IgD-negative memory B cell (primary cell): ENCODE data around the gene PRRT1. TPM values are rescaled to one million over a fixed set of nuclear protein-coding genes. Genes with fewer than 3 reads are reported as not detected.

Experiments used
- H3K27ac Mint-ChIP-seq, 3 donors: one replicate each; pipeline ENCODE4 v1.8.0; 2020 to 2022; ENCODE audit warnings: mild to moderate bottlenecking in 3 of 3, mixed read lengths in 3 of 3, moderate library complexity in 1 of 3
- H3K27me3 Mint-ChIP-seq: one replicate; pipeline ENCODE4 v1.8.0; 2021; ENCODE audit warnings: mixed read lengths
- H3K36me3 Mint-ChIP-seq: one replicate; pipeline ENCODE4 v1.8.0; 2020; ENCODE audit warnings: mild to moderate bottlenecking, mixed read lengths
- H3K4me1 Mint-ChIP-seq, 3 donors: one replicate each; pipeline ENCODE4 v1.8.0; 2020 to 2022; ENCODE audit warnings: mixed read lengths in 3 of 3, mild to moderate bottlenecking in 1 of 3
- H3K4me3 Mint-ChIP-seq, 4 donors: one replicate each; pipeline ENCODE4 v1.8.0; 2020 to 2022; ENCODE audit warnings: mild to moderate bottlenecking in 4 of 4, mixed read lengths in 4 of 4, moderate library complexity in 3 of 4
- H3K9me3 Mint-ChIP-seq, 3 donors: one replicate each; pipeline ENCODE4 v1.8.0; 2020 to 2021; ENCODE audit warnings: mixed read lengths in 3 of 3, mild to moderate bottlenecking in 1 of 3
- polyA plus RNA-seq: library from polyadenylated mRNA; unstranded; fragments of 300-500 nt; fragmentation: Illumina TruSeq; gene quantifications from one replicate; pipeline ENCODE4 v1.2.3, GENCODE V29; 2021

The PRRT1 gene
- polyA plus RNA-seq, 1 donor from 2014 or later: not detected

GRCh38 chr6:32171234-32171633 lies 19.5 kb upstream of the PRRT1 start:
- Mint-ChIP-seq H3K9me3 (no peaks in the 10 kb centered on the region), H3K4me1 (peaks cover 11 to 30% (median 12%) of the 10 kb centered on the region in 3 donors), H3K4me3 (peak overlapping the region in 1 of 4 donors; percentile 14), H3K36me3 (peaks cover 10% of the 10 kb centered on the region), H3K27ac (no peak overlapping the region), H3K27me3 (no peaks in the 10 kb centered on the region)

GRCh38 chr6:32170294-32170693 lies 18.6 kb upstream of the PRRT1 start:
- no peak overlapping the region for H3K4me3 Mint-ChIP-seq
- peak overlapping the region in 1 of 3 donors; percentile 77 for H3K27ac Mint-ChIP-seq

GRCh38 chr6:32168807-32169591 lies 17.3 kb upstream of the PRRT1 start:
- Mint-ChIP-seq H3K4me1 (peaks cover 4 to 15% (median 5%) of the 10 kb centered on the region in 3 donors), H3K27me3 (no peaks in the 10 kb centered on the region), H3K4me3 (no peak overlapping the region), H3K9me3 (no peaks in the 10 kb centered on the region), H3K27ac (peak overlapping the region in 1 of 3 donors; percentile 64), H3K36me3 (peaks cover 10% of the 10 kb centered on the region)

More at GRCh38 chr6:32170294-32170693, 18.6 kb upstream of the PRRT1 start:
- Mint-ChIP-seq H3K9me3 (no peaks in the 10 kb centered on the region), H3K27me3 (no peaks in the 10 kb centered on the region), H3K36me3 (peaks cover 10% of the 10 kb centered on the region), H3K4me1 (peaks cover 8 to 27% (median 8%) of the 10 kb centered on the region in 3 donors)

DNA sequence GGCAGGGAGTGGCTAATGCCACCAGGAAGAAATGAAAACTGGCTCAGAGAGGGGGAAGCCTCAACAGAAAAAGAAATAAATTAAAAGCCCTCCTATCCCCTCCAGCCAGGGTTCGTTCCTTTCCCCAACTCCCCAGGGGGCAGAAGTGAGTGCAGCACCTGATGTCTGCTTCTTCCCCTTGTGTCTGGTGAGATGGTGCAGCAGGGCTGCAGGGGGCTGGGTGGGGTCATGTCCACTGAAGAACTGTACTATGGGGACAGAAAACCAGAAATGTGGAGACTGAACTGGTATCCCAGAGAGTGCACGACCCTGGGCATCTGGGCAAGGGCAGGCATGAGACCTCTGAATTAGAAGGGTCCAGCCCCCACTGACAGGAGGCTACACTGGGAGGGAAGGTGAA lies 16.6 kb upstream of the PRRT1 start:
- Mint-ChIP-seq H3K4me3 (no peak overlapping the region), H3K9me3 (no peaks in the 10 kb centered on the region), H3K36me3 (peaks cover 10% of the 10 kb centered on the region), H3K27ac (no peak overlapping the region), H3K27me3 (no peaks in the 10 kb centered on the region), H3K4me1 (peaks cover 3 to 10% (median 5%) of the 10 kb centered on the region in 3 donors)

GRCh38 chr6:32167761-32168262 lies 16.1 kb upstream of the PRRT1 start:
- H3K27ac Mint-ChIP-seq: no peak overlapping the region
- H3K9me3 Mint-ChIP-seq: no peaks in the 10 kb centered on the region
- peaks cover 10% of the 10 kb centered on the region for H3K36me3 Mint-ChIP-seq
- no peaks in the 10 kb centered on the region for H3K27me3 Mint-ChIP-seq
- H3K4me1 Mint-ChIP-seq: peaks cover 3 to 7% (median 5%) of the 10 kb centered on the region in 3 donors
- no peak overlapping the region for H3K4me3 Mint-ChIP-seq

GRCh38 chr6:32167154-32167760 lies 15.5 kb upstream of the PRRT1 start:
- H3K27me3 Mint-ChIP-seq: no peaks in the 10 kb centered on the region
- H3K36me3 Mint-ChIP-seq: peaks cover 10% of the 10 kb centered on the region
- H3K27ac Mint-ChIP-seq: no peak overlapping the region
- no peaks in the 10 kb centered on the region for H3K9me3 Mint-ChIP-seq
- H3K4me3 Mint-ChIP-seq: no peak overlapping the region
- peaks cover 3 to 5% (median 5%) of the 10 kb centered on the region in 3 donors for H3K4me1 Mint-ChIP-seq

- peaks cover 3 to 5% (median 5%) of the 10 kb centered on the region in 3 donors for H3K4me1 Mint-ChIP-seq
- peaks cover 10% of the 10 kb centered on the region for H3K36me3 Mint-ChIP-seq
- no peaks in the 10 kb centered on the region for H3K9me3 Mint-ChIP-seq
- H3K27me3 Mint-ChIP-seq: no peaks in the 10 kb centered on the region
- no peak overlapping the region for H3K27ac Mint-ChIP-seq
- H3K4me3 Mint-ChIP-seq: no peak overlapping the region
Observed at GRCh38 chr6:32166411-32167061, 14.8 kb upstream of the PRRT1 start.

DNA sequence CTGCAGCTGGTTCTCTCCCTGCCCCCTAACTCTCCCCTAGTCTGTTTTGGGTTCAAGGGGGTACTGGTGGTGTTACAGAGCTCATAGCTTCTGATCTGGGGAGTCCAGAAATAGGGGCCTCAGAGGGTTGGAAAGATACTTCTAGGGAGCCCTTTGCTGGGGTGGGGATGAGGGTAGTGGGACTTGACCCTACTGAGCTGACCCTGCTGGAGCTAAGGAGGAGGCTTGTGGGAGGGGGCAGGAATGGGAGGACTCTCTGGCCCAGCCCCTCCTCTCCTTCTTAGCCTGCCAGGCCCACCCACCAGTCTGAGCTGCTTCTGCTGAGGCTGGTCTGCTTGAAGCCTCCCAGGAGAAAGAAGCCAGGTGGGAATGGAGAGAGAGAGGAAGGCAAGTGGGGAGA lies 12.6 kb upstream of the PRRT1 start, which contains the start of gene EGFL8:
TSS of gene EGFL8 (plus strand) at position 301 of the 400 bp plus-strand sequence. CDS start 1,571 bp downstream, outside the sequence.
- Mint-ChIP-seq H3K4me3 (no peak within 1 kb of the TSS), H3K27ac (no peak within 1 kb of the TSS), H3K9me3 (no peaks in the 10 kb centered on the region), H3K27me3 (no peaks in the 10 kb centered on the region), H3K36me3 (peaks cover 7% of the 10 kb centered on the region), H3K4me1 (peaks cover 3 to 5% (median 5%) of the 10 kb centered on the region in 3 donors)

GRCh38 chr6:32163559-32164258 lies 12.0 kb upstream of the PRRT1 start:
- no peak overlapping the region for H3K4me3 Mint-ChIP-seq
- H3K27me3 Mint-ChIP-seq: no peaks in the 10 kb centered on the region
- H3K4me1 Mint-ChIP-seq: peaks cover 3 to 5% (median 4%) of the 10 kb centered on the region in 3 donors
- H3K9me3 Mint-ChIP-seq: no peaks in the 10 kb centered on the region
- no peak overlapping the region for H3K27ac Mint-ChIP-seq
- H3K36me3 Mint-ChIP-seq: peaks cover 5% of the 10 kb centered on the region

DNA sequence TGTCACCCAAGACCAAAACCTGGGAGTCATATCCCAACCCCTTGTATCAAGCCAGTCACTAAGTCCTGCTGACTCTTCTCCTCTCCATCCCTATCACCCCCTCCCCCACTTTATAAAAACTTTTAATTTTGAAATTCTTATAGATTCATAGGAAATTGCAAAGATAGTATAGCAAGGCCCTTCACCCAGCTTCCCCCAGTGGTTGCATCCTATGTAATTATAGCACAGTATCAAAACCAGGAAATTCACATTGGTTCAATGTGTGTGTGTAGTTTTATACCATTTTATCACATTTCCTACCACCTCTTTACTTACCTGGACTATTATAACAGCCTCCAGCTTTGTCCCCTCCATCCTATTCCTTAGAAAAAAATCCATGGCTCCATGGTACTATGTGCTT lies 6.3 kb upstream of the PRRT1 start:
- Mint-ChIP-seq H3K27me3 (peaks cover 8% of the 10 kb centered on the region), H3K36me3 (no peaks in the 10 kb centered on the region)

GRCh38 chr6:32156891-32157290 lies 5.2 kb upstream of the PRRT1 start:
- Mint-ChIP-seq H3K27ac (no peak overlapping the region), H3K4me3 (no peak overlapping the region), H3K36me3 (no peaks in the 10 kb centered on the region), H3K9me3 (no peaks in the 10 kb centered on the region), H3K27me3 (peaks cover 18% of the 10 kb centered on the region), H3K4me1 (peaks cover 14 to 19% (median 16%) of the 10 kb centered on the region in 3 donors)

More for the DNA sequence above, 6.3 kb upstream of the PRRT1 start:
- H3K4me3 Mint-ChIP-seq: no peak overlapping the region
- no peak overlapping the region for H3K27ac Mint-ChIP-seq
- H3K4me1 Mint-ChIP-seq: peaks cover 10 to 14% (median 14%) of the 10 kb centered on the region in 3 donors
- no peaks in the 10 kb centered on the region for H3K9me3 Mint-ChIP-seq

DNA sequence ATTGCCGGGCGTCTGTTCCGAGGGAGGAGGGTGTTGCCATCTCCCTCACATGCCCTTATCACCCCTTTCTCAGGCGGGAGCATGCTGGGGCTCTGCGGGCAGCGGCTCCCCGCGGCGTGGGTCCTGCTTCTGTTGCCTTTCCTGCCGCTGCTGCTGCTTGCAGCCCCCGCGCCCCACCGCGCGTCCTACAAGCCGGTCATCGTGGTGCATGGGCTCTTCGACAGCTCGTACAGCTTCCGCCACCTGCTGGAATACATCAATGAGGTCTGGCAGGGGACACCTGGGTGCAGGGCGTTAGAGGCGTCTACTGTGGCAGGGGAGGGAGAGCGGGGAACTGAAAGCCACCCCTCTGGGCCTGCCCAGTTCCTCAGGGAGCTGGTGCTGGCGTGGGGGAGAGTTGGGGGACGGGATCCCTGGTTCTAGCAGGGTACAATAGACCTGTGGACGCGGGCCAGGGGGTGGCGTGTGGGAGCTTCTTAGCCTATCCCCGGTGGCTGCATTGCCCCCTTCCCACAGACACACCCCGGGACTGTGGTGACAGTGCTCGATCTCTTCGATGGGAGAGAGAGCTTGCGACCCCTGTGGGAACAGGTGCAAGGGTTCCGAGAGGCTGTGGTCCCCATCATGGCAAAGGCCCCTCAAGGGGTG lies 2.9 kb upstream of the PRRT1 start:
- peaks cover 0 to 1% (median 0%) of the 10 kb centered on the region in 3 donors for H3K9me3 Mint-ChIP-seq
- peaks cover 14 to 20% (median 19%) of the 10 kb centered on the region in 3 donors for H3K4me1 Mint-ChIP-seq
- peaks cover 31% of the 10 kb centered on the region for H3K27me3 Mint-ChIP-seq
- peak overlapping the region; percentile 82 to 100 (median 92) for H3K4me3 Mint-ChIP-seq
- H3K36me3 Mint-ChIP-seq: no peaks in the 10 kb centered on the region
- peak overlapping the region in 2 of 3 donors; percentile 58 to 80 for H3K27ac Mint-ChIP-seq

- peak within 1 kb of the TSS; percentile 18 to 80 (median 58) for H3K27ac Mint-ChIP-seq
- H3K27me3 Mint-ChIP-seq: peaks cover 36% of the 10 kb centered on the region
- H3K36me3 Mint-ChIP-seq: no peaks in the 10 kb centered on the region
- H3K4me1 Mint-ChIP-seq: peaks cover 15 to 22% (median 19%) of the 10 kb centered on the region in 3 donors
- H3K9me3 Mint-ChIP-seq: peaks cover 0 to 4% (median 0%) of the 10 kb centered on the region in 3 donors
- peak within 1 kb of the TSS; percentile 82 to 100 (median 92) for H3K4me3 Mint-ChIP-seq
Observed at GRCh38 chr6:32153564-32154513, 2.1 kb upstream of the PRRT1 start, which contains the start of gene PPT2. Gene PPT2 (plus strand): TSS chr6:32154141. CDS start chr6:32154595, 454 bp downstream.
